Measurements from ENCODE around the gene ADAD1.
A peak's percentile ranks its signal among the peaks of the same experiment; 100 is the strongest.
"Not testable (repeated sequence)": the region's sequence is repeated elsewhere in the genome, so short reads cannot be mapped to it uniquely, and the experiment has no call there.

Gene ADAD1

DNA sequence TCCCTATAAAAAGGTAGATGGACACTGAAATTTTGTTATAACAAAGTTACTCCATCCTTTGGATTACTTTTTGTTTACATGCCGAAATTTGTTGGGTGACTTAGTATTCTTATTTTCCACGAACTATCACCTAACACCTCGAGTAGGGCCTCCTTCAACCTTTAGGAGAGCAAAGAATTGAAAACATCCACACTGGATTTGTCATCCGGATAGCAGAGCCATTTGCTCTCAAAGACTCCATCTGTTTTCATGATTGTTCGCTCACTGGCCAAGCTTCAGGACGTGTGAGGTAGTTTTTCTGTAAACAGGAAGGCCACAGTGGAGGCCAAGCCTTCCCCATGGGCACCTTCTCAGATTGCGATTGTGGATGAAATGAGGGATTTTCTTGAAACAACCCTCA, at the start of gene ADAD1:
TSS of gene ADAD1 (plus strand) at position 301 of the 400 bp plus-strand sequence. CDS start 1,059 bp downstream, outside the sequence.
- no peak for DNase-seq (ENCODE audit: low read depth, low spot score)

GRCh38 chr4:122329876-122330565, 48.8 kb upstream of the ADAD1 start:
- no peak for DNase-seq (ENCODE audit: low read depth, low spot score)

DNA sequence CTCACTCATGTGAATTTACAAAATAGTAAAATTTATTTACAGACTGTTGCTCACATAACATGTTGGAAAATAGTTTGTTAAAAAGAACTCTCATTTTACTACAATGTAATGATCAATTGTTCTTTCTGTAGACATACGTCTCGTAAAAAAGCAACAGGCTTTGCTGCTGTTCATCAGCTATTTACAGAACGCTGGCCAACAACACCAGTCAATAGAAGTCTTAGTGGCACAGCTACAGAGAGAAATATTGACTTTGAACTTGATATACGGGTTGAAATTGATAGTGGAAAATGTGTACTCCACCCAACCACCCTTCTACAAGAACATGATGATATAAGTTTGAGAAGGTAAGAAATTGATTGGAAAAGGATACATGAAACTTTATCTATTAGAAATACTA, 47.6 kb upstream of the ADAD1 start:
- DNase-seq (ENCODE audit: low read depth, low spot score) = no peak

DNA sequence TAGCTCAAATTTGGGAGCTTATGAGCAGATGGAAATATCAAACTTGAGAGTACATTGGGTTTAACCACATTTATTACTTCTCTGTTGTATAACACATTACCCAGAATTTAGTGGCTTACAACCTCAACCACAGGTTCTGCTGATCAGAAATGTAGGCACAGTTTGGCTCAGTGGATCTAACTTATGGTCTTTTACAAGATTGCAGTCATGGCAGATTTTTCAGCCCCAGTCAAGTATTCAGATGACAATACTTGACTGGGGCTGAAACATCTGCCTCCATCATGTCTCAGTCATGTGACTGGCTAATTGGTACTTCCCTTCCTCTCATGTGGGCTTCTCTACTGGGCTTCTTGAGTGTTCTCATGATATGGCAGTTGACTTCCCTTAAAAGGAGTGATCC, 44.0 kb upstream of the ADAD1 start:
- no peak for DNase-seq (ENCODE audit: low read depth, low spot score)

- no peak for DNase-seq (ENCODE audit: low read depth, low spot score)
Measured at GRCh38 chr4:122341886-122342285, 36.9 kb upstream of the ADAD1 start.

DNA sequence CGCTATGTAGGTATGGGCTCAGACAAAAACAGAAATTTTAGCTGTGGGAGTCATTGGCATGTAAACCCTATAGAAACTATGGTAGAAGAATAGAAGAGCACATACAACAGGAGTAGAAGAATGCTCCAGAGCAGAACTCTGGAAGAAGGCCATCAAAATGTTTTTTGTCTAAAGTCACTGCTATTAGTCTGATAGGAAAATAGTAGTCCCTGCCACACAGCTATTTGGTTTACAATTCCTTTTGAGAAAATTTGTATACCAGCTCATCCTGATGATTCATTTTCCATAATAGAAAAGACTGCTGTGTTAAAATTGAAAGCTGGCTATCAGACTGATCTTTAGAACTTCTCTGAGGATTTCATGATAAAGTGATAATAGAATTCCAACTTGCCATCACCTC, 32.8 kb upstream of the ADAD1 start:
- no peak for DNase-seq (ENCODE audit: low read depth, low spot score)

GRCh38 chr4:122346503-122346902, 32.3 kb upstream of the ADAD1 start:
- no peak for DNase-seq (ENCODE audit: low read depth, low spot score)

- DNase-seq (ENCODE audit: low read depth, low spot score) = no peak
Measured at GRCh38 chr4:122356317-122356808, 22.4 kb upstream of the ADAD1 start.

GRCh38 chr4:122360754-122361153, 18.1 kb upstream of the ADAD1 start:
- DNase-seq (ENCODE audit: low read depth, low spot score) = no peak

GRCh38 chr4:122364700-122365404, 14.0 kb upstream of the ADAD1 start:
- peak; percentile 84 for DNase-seq (ENCODE audit: low read depth, low spot score)

DNA sequence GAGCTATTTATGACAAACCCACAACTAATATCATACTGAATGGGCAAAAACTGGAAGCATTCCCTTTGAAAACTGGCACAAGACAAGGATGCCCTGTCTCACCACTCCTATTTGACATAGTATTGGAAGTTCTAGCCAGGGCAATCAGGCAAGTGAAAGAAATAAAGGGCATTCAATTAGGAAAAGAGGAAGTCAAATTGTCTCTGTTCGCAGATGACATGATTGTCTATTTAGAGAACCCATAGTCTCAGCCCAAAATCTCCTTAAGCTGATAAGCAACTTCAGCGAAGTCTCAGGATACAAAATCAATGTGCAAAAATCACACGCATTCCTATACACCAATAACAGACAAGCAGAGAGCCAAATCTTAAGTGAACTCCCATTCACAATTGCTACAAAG, 10.0 kb upstream of the ADAD1 start:
- DNase-seq (ENCODE audit: low read depth, low spot score) = not testable (repeated sequence)

- DNase-seq (ENCODE audit: low read depth, low spot score) = no peak
Measured at GRCh38 chr4:122377352-122377751, 1.5 kb upstream of the ADAD1 start.

GRCh38 chr4:122379239-122379638, 428 bp downstream of the ADAD1 start:
- no peak for DNase-seq (ENCODE audit: low read depth, low spot score)

- no peak for DNase-seq (ENCODE audit: low read depth, low spot score)
Measured at GRCh38 chr4:122383341-122383740, 4.5 kb downstream of the ADAD1 start.

DNA sequence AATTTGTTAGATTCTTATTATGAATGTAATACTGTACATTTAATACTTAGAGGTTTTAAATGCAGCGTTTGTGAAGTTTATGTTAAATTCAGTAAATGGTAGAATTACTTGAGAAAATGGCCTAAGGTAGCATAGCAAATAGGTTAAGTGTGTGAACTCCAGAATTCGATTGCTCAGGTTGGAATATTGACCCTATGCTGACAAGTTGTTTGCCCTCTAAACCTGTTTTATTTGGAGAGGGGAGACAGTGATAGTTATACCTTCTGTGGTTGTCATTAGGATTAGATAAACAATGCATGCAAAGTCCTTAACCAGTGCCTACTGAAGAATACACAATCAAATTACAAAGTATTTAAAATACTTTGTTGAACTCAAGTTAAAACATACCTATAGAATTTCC, 5.4 kb downstream of the ADAD1 start:
- no peak for DNase-seq (ENCODE audit: low read depth, low spot score)

DNA sequence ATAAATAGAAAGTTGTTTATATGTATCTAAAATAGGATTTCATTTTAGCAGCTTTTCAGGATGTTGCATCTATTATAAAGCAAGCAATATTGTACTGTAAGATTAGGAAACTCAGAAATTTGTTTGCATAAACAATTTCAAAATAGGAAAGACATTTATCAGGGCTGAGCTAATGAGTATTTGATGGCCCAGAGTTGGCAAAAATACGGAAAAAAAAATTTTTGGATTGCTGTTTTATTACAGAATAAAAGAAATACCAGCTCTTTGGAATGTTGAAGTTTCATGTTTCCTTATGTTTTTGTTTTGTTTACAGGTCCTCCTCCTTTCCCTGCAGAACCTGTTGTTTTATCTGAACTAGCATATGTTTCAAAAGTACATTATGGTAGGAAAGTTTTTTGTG, 14.5 kb downstream of the ADAD1 start:
- no peak for DNase-seq (ENCODE audit: low read depth, low spot score)

DNA sequence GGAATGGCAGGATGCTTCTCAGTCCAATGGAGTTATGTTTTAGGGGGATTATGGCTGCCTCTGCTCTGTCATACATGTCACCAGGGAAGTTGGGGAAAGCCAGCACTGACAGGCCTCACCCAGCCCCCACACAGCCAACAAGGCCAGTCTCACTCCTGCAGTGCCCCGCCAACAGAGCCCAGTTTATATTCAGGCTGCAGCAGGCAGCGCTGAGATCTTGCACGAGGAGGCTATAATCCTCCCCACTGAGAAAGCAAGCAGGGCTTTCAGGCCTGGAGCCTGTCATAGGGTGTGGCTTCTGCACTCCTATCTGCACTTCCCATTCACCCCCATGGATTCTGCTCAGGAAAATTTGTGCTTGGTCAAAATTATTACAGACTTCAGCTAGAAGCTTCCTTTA, 25.1 kb downstream of the ADAD1 start:
- peak; percentile 6 for DNase-seq (ENCODE audit: low read depth, low spot score)

DNA sequence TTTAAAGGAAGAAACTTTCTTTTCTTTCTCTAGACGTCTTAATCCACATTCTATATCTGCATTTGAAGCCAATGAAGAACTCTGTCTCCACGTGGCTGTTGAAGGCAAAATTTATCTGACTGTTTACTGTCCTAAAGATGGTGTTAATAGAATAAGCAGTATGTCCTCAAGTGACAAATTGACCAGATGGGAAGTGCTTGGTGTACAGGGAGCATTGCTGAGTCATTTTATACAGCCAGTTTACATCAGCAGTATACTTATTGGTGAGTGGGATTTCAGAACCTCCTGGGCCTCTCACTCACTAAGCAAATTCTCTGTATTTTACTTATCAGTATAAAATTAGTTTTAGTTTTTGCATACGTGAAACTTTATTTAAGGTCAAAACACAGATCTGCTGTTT, 33.7 kb downstream of the ADAD1 start:
- DNase-seq (ENCODE audit: low read depth, low spot score) = no peak

DNA sequence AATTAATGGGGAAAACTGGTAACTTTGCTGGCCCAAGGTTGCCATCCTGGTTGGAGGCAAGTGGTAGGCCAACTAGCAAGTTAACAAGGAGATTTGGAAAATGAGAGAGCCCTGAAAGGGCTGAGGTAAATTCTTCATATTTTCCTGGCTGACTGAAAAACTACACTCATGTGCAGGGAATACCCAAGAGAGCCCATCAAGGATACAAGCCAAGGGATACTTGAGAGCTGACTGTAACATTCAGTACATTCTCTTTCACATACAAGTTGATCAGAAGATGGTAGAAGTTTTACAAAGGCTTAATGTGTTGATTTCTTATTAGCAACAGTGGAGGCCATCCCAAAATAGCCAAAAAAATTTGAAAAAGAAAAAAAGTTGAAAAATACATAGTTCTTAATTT, 44.4 kb downstream of the ADAD1 start:
- no peak for DNase-seq (ENCODE audit: low read depth, low spot score)

DNA sequence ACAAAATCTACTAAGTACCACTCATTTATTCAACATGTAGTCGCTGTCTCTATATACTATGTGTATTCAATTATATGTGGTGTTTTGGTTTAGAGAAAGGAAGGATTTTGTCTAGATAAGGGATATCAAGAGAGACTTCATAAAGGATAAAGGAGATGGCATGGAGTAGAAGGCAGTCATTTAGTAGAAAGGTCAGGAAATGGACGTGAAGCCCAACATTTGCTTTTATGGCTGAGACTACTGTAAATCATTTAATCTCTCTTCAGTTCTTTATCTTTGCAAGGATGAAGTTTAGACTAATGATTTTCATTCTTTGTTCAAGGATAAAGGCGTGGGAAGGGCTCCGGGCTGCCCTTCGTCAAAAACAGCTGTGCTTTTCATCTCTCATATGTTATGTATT, 52.5 kb downstream of the ADAD1 start:
- no peak for DNase-seq (ENCODE audit: low read depth, low spot score)

- no peak for DNase-seq (ENCODE audit: low read depth, low spot score)
Measured at GRCh38 chr4:122434285-122434684, 55.5 kb downstream of the ADAD1 start.

DNA sequence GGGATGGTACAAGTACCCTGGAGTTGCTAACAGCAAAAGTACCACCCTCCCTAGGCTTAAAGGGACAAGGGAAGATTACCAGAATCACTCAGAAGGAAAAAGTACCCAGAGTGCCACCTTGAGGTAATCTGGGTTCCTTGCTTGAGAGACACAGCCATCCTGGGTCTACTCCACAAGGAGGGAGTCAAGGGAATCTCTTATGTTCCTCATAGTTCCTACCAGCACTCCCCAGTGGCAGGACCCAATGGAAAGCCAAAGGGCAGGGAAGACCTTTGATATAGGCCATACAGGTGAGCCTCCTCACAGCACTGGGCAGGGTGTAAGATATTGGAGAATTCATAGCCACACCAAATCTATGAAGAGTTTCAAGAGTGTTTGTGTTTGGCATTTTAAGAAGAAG, 72.0 kb downstream of the ADAD1 start:
- DNase-seq (ENCODE audit: low read depth, low spot score) = peak; percentile 69

DNA sequence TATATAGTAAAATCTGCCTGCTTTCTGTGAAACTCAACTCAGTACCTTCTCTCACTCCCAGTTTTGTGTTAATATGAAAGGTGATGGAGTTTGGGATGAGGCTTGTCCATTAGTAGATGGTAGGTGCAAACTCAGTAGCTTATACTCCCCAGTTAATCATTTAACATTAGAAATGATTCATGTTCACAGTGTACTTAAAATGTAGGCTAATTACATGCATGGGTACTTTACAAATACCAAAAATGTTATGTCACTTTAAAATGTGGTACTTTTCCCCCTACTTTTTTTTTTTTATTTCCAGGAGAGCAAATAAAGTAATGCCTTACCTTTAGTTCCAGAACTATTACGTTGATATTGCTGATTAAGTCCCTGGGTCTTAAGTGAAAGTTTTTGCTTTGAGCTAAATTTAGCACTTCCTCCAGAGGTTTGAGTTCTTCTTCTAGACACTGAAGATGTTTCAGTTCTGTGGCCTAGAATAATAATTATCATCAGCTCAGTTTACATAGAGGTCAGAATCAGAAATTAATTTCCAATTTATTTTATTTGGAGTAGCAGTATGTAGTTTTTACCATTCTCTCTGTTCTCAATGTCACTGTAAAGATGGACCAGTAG, 74.7 kb downstream of the ADAD1 start:
- no peak for DNase-seq (ENCODE audit: low read depth, low spot score)
